ENCODE measurements around the gene RPS19BP1. TPM values are rescaled to one million over a fixed set of nuclear protein-coding genes. Genes with fewer than 3 reads are reported as not detected.

RPS19BP1 gene
- total RNA-seq, 4 donors from 2014 or later = 72.2 to 128 (median 104) TPM

DNA sequence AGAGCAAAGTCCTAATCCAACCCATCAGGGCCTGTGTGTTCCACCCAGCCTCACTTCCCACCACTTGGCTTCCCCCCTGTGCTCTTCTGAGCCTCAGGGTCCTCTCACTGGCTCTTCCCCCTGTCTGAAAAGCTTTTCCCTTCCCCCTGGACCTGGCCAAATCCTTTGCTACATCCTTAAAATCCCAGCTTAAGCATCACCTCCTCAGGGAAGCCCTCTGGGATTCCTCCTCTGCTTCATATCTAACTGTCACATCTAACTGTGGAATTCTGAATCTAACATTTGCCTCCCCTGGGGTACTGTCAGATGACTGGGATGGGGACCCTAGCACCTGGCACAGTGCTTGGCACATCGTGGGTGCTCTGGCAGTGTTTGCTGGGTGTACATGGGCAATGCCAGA is 39.0 kb upstream of the RPS19BP1 start:
- Histone ChIP-seq H3K4me1 (no peaks in the 10 kb centered on the region), H3K4me3 (no peak overlapping the region), H3K9me3 (no peaks in the 10 kb centered on the region), H3K27me3 (peaks cover 0 to 5% (median 0%) of the 10 kb centered on the region in 3 donors), H3K36me3 (no peaks in the 10 kb centered on the region), H3K27ac (no peak overlapping the region)
- ATAC-seq (no peak), DNase-seq (no peak)
- in situ Hi-C loops (cut with MboI; ENCODE audit: low sequenced_read_pairs in 4 of 4) = no loop called here
- intact Hi-C loops (cut with DNase I; ENCODE audit: low total_unique reads) = no loop called here
- TF ChIP-seq, protein P1, sequence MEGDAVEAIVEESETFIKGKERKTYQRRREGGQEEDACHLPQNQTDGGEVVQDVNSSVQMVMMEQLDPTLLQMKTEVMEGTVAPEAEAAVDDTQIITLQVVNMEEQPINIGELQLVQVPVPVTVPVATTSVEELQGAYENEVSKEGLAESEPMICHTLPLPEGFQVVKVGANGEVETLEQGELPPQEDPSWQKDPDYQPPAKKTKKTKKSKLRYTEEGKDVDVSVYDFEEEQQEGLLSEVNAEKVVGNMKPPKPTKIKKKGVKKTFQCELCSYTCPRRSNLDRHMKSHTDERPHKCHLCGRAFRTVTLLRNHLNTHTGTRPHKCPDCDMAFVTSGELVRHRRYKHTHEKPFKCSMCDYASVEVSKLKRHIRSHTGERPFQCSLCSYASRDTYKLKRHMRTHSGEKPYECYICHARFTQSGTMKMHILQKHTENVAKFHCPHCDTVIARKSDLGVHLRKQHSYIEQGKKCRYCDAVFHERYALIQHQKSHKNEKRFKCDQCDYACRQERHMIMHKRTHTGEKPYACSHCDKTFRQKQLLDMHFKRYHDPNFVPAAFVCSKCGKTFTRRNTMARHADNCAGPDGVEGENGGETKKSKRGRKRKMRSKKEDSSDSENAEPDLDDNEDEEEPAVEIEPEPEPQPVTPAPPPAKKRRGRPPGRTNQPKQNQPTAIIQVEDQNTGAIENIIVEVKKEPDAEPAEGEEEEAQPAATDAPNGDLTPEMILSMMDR (IDR thresholded peaks at IDR 0.05 in 4 of 5, conservative IDR thresholded peaks at IDR 0.05 in 1 of 5) = no peak
- TF ChIP-seq POLR2A (IDR thresholded peaks at IDR 0.05) = no peak

- Histone ChIP-seq H3K27ac (no peak within 1 kb of the TSS), H3K27me3 (no peaks in the 10 kb centered on the region), H3K36me3 (no peaks in the 10 kb centered on the region), H3K4me1 (no peaks in the 10 kb centered on the region), H3K9me3 (no peaks in the 10 kb centered on the region), H3K4me3 (no peak within 1 kb of the TSS)
- intact Hi-C loops (cut with DNase I; ENCODE audit: low total_unique reads) = no loop called here
- in situ Hi-C loops (cut with MboI; ENCODE audit: low sequenced_read_pairs in 4 of 4) = no loop called here
- no peak for TF ChIP-seq POLR2A (IDR thresholded peaks at IDR 0.05)
- TF ChIP-seq, protein P1 (IDR thresholded peaks at IDR 0.05 in 4 of 5, conservative IDR thresholded peaks at IDR 0.05 in 1 of 5) = no peak
- DNase-seq (no peak), ATAC-seq (no peak)
These were observed 38.1 kb upstream of the RPS19BP1 start, which contains the start of gene CACNA1I for GRCh38 chr22:39570665-39571064. Gene CACNA1I, plus strand, starts transcription at chr22:39570753. Its CDS starts 0 bp downstream, at chr22:39570753.

- Histone ChIP-seq H3K36me3 (no peaks in the 10 kb centered on the region), H3K27me3 (no peaks in the 10 kb centered on the region), H3K4me3 (no peak overlapping the region), H3K4me1 (no peaks in the 10 kb centered on the region), H3K27ac (no peak overlapping the region), H3K9me3 (no peaks in the 10 kb centered on the region)
- in situ Hi-C loops (cut with MboI; ENCODE audit: low sequenced_read_pairs in 4 of 4) = no loop called here
- no peak for DNase-seq
- ATAC-seq = no peak
- no peak for TF ChIP-seq POLR2A (IDR thresholded peaks at IDR 0.05)
- TF ChIP-seq, protein P1 (IDR thresholded peaks at IDR 0.05 in 4 of 5, conservative IDR thresholded peaks at IDR 0.05 in 1 of 5) = no peak
- intact Hi-C loops (cut with DNase I; ENCODE audit: low total_unique reads) = no loop called here
These were observed 37.7 kb upstream of the RPS19BP1 start for GRCh38 chr22:39570226-39570625.

GRCh38 chr22:39569066-39569465 is 36.5 kb upstream of the RPS19BP1 start:
- H3K4me1 ChIP-seq = no peaks in the 10 kb centered on the region
- in situ Hi-C loops (cut with MboI; ENCODE audit: low sequenced_read_pairs in 4 of 4) = no loop called here
- no peak overlapping the region for H3K27ac ChIP-seq
- no peaks in the 10 kb centered on the region for H3K36me3 ChIP-seq
- DNase-seq (no peak), ATAC-seq (no peak)
- H3K27me3 ChIP-seq = peaks cover 0 to 2% (median 0%) of the 10 kb centered on the region in 3 donors
- no peak for TF ChIP-seq POLR2A (IDR thresholded peaks at IDR 0.05)
- TF ChIP-seq, protein P1 (IDR thresholded peaks at IDR 0.05 in 4 of 5, conservative IDR thresholded peaks at IDR 0.05 in 1 of 5) = no peak
- no peak overlapping the region for H3K4me3 ChIP-seq
- intact Hi-C loops (cut with DNase I; ENCODE audit: low total_unique reads) = no loop called here
- no peaks in the 10 kb centered on the region for H3K9me3 ChIP-seq
